ENCODE data around the gene NAGK. TPM values are rescaled to one million over a fixed set of nuclear protein-coding genes. Genes with fewer than 3 reads are reported as not detected.
"Not testable (repeated sequence)": the region's sequence is repeated elsewhere in the genome, so short reads cannot be mapped to it uniquely, and the experiment has no call there.

The NAGK gene
- total RNA-seq, 1 experiment from 2014 or later: 124 TPM

GRCh38 chr2:71064754-71065621 lies 3.5 kb upstream of the NAGK start:
- in situ Hi-C loops (cut with HindIII; ENCODE audit: low pct_unique_long_range_greater_than_20kb, low sequenced_read_pairs): no loop called here
- no peak for DNase-seq (ENCODE audit: low read depth)

- DNase-seq (ENCODE audit: low read depth): no peak
- in situ Hi-C loops (cut with HindIII; ENCODE audit: low pct_unique_long_range_greater_than_20kb, low sequenced_read_pairs): no loop called here
These were observed 1.6 kb upstream of the NAGK start for GRCh38 chr2:71066856-71067255.

- DNase-seq (ENCODE audit: low read depth): no peak
These were observed 756 bp upstream of the NAGK start for GRCh38 chr2:71067567-71068217.

GRCh38 chr2:71069376-71069775 lies 928 bp downstream of the NAGK start:
- in situ Hi-C loops (cut with HindIII; ENCODE audit: low pct_unique_long_range_greater_than_20kb, low sequenced_read_pairs): no loop called here
- no peak for DNase-seq (ENCODE audit: low read depth)

More at GRCh38 chr2:71067567-71068217, 756 bp upstream of the NAGK start:
- in situ Hi-C loops (cut with HindIII; ENCODE audit: low pct_unique_long_range_greater_than_20kb, low sequenced_read_pairs): no loop called here

- in situ Hi-C loops (cut with HindIII; ENCODE audit: low pct_unique_long_range_greater_than_20kb, low sequenced_read_pairs): no loop called here
- peak; percentile 20 for DNase-seq (ENCODE audit: low read depth)
These were observed 2.0 kb downstream of the NAGK start for GRCh38 chr2:71070294-71071093.

- in situ Hi-C loops (cut with HindIII; ENCODE audit: low pct_unique_long_range_greater_than_20kb, low sequenced_read_pairs): no loop called here
These were observed 3.4 kb downstream of the NAGK start for GRCh38 chr2:71071681-71072398.

GRCh38 chr2:71072492-71072891 lies 4.0 kb downstream of the NAGK start:
- in situ Hi-C loops (cut with HindIII; ENCODE audit: low pct_unique_long_range_greater_than_20kb, low sequenced_read_pairs): no loop called here

More at GRCh38 chr2:71071681-71072398, 3.4 kb downstream of the NAGK start:
- DNase-seq (ENCODE audit: low read depth): no peak

GRCh38 chr2:71073475-71073874 lies 5.0 kb downstream of the NAGK start:
- in situ Hi-C loops (cut with HindIII; ENCODE audit: low pct_unique_long_range_greater_than_20kb, low sequenced_read_pairs): no loop called here
- DNase-seq (ENCODE audit: low read depth): no peak

More at GRCh38 chr2:71072492-71072891, 4.0 kb downstream of the NAGK start:
- DNase-seq (ENCODE audit: low read depth): no peak

- DNase-seq (ENCODE audit: low read depth): no peak
- in situ Hi-C loops (cut with HindIII; ENCODE audit: low pct_unique_long_range_greater_than_20kb, low sequenced_read_pairs): no loop called here
These were observed 6.5 kb downstream of the NAGK start for GRCh38 chr2:71074893-71075395.

- in situ Hi-C loops (cut with HindIII; ENCODE audit: low pct_unique_long_range_greater_than_20kb, low sequenced_read_pairs): no loop called here
- no peak for DNase-seq (ENCODE audit: low read depth)
These were observed 10.2 kb downstream of the NAGK start for GRCh38 chr2:71078624-71079023.

GRCh38 chr2:71082402-71083252 lies 14.2 kb downstream of the NAGK start:
- DNase-seq (ENCODE audit: low read depth): no peak
- in situ Hi-C loops (cut with HindIII; ENCODE audit: low pct_unique_long_range_greater_than_20kb, low sequenced_read_pairs): no loop called here

GRCh38 chr2:71083297-71083696 lies 14.8 kb downstream of the NAGK start:
- in situ Hi-C loops (cut with HindIII; ENCODE audit: low pct_unique_long_range_greater_than_20kb, low sequenced_read_pairs); DNase-seq (ENCODE audit: low read depth): not testable (repeated sequence)

GRCh38 chr2:71083752-71084312 lies 15.4 kb downstream of the NAGK start:
- in situ Hi-C loops (cut with HindIII; ENCODE audit: low pct_unique_long_range_greater_than_20kb, low sequenced_read_pairs); DNase-seq (ENCODE audit: low read depth): not testable (repeated sequence)

- not testable (repeated sequence) for DNase-seq (ENCODE audit: low read depth)
These were observed 17.0 kb downstream of the NAGK start for GRCh38 chr2:71085325-71086003.

GRCh38 chr2:71089475-71089874 lies 21.0 kb downstream of the NAGK start:
- in situ Hi-C loops (cut with HindIII; ENCODE audit: low pct_unique_long_range_greater_than_20kb, low sequenced_read_pairs); DNase-seq (ENCODE audit: low read depth): not testable (repeated sequence)

More at GRCh38 chr2:71085325-71086003, 17.0 kb downstream of the NAGK start:
- in situ Hi-C loops (cut with HindIII; ENCODE audit: low pct_unique_long_range_greater_than_20kb, low sequenced_read_pairs): not testable (repeated sequence)

GRCh38 chr2:71091808-71092207 lies 23.4 kb downstream of the NAGK start:
- not testable (repeated sequence) for DNase-seq (ENCODE audit: low read depth)

More at GRCh38 chr2:71091808-71092207, 23.4 kb downstream of the NAGK start:
- in situ Hi-C loops (cut with HindIII; ENCODE audit: low pct_unique_long_range_greater_than_20kb, low sequenced_read_pairs): not testable (repeated sequence)
